WTC11 (cell line): ENCODE results near the gene ZNF254. TPM values are rescaled to one million over a fixed set of nuclear protein-coding genes. Genes with fewer than 3 reads are reported as not detected.

Experiments used
- ATAC-seq: fragments of 200-7000 bp; cut with Tn5 transposase; 2 replicates; pipeline ENCODE4 v1.10.0; 2021; ENCODE audit warnings: mild to moderate bottlenecking, moderate library complexity
- CTCF ChIA-PET: fragments of 300-600 bp; sonication (Branson Sonifier 250); formaldehyde crosslinking; loops from one replicate; lab custom pipeline; 2021; ENCODE audit warnings: antibody characterized with exemption; lab: Charles Lee
- POLR2A ChIA-PET: fragments of 350-600 bp; sonication (Branson Sonifier 250); formaldehyde crosslinking; loops from one replicate; lab custom pipeline; 2021; ENCODE audit warnings: antibody characterized with exemption; lab: Charles Lee
- DNase-seq: peaks from one replicate; pipeline ENCODE4 v3.0.0; 2021; ENCODE audit warnings: low spot score
- H3K27ac Mint-ChIP-seq: 2 replicates; pipeline ENCODE4 v1.8.0; 2021; ENCODE audit warnings: mixed read lengths
- H3K27me3 Mint-ChIP-seq: 2 replicates; pipeline ENCODE4 v1.8.0; 2021; ENCODE audit warnings: low read depth, mild to moderate bottlenecking, moderate library complexity, mixed read lengths
- H3K36me3 Mint-ChIP-seq: 2 replicates; pipeline ENCODE4 v1.8.0; 2021; ENCODE audit warnings: mixed read lengths
- H3K4me1 Mint-ChIP-seq: 2 replicates; pipeline ENCODE4 v1.8.0; 2022; ENCODE audit warnings: mixed read lengths
- H3K4me3 Mint-ChIP-seq: 2 replicates; pipeline ENCODE4 v1.8.0; 2021; ENCODE audit warnings: mild to moderate bottlenecking, moderate library complexity, mixed read lengths
- H3K9me3 Mint-ChIP-seq: 2 replicates; pipeline ENCODE4 v1.8.0; 2021; ENCODE audit warnings: mixed read lengths
- AFF4 ChIP-seq: sonication (generic); formaldehyde crosslinking; IDR thresholded peaks from 2 replicates; pipeline ENCODE4 v1.8.1; 2023; ENCODE audit warnings: mild to moderate bottlenecking, missing genetic modification reagents, borderline replicate concordance
- E2F1 ChIP-seq: sonication (generic); formaldehyde crosslinking; IDR thresholded peaks from 2 replicates; pipeline ENCODE4 v1.8.0; 2022; ENCODE audit warnings: mild to moderate bottlenecking, missing genetic modification reagents
- E2F4 ChIP-seq: sonication (generic); formaldehyde crosslinking; IDR thresholded peaks from 2 replicates; pipeline ENCODE4 v1.8.1; 2022; ENCODE audit warnings: low read depth, mild to moderate bottlenecking, moderate library complexity, missing genetic modification reagents, borderline replicate concordance
- FOXK1 ChIP-seq: sonication (generic); formaldehyde crosslinking; IDR thresholded peaks from 2 replicates; pipeline ENCODE4 v1.8.0; 2022; ENCODE audit warnings: mild to moderate bottlenecking, moderate library complexity, missing genetic modification reagents
- GABPB1 ChIP-seq: sonication (generic); formaldehyde crosslinking; IDR thresholded peaks from 2 replicates; pipeline ENCODE4 v1.8.1; 2023; ENCODE audit warnings: mild to moderate bottlenecking, missing genetic modification reagents
- HMGA2 ChIP-seq: fragments of 250-450 bp; sonication (Bioruptor Pico); IDR thresholded peaks from 2 replicates; pipeline ENCODE4 v1.4.0; 2021; ENCODE audit warnings: mild to moderate bottlenecking, moderate library complexity
- JAZF1 ChIP-seq: fragments of 250-450 bp; sonication (Bioruptor Pico); IDR thresholded peaks from 2 replicates; pipeline ENCODE4 v1.9.0; 2021; ENCODE audit warnings: moderate library complexity, mild to moderate bottlenecking, inconsistent platforms
- MAX ChIP-seq: sonication (generic); formaldehyde crosslinking; IDR thresholded peaks from 2 replicates; pipeline ENCODE4 v1.8.0; 2022; ENCODE audit warnings: mild to moderate bottlenecking, missing genetic modification reagents
- NFE2L1 ChIP-seq: sonication (generic); formaldehyde crosslinking; IDR thresholded peaks from 2 replicates; pipeline ENCODE4 v1.8.1; 2023; ENCODE audit warnings: missing genetic modification reagents
- PRDM15 ChIP-seq: sonication (generic); formaldehyde crosslinking; IDR thresholded peaks from 2 replicates; pipeline ENCODE4 v1.8.0; 2022; ENCODE audit warnings: missing genetic modification reagents
- PREB ChIP-seq: sonication (generic); formaldehyde crosslinking; IDR thresholded peaks from 2 replicates; pipeline ENCODE4 v1.8.1; 2022; ENCODE audit warnings: mild to moderate bottlenecking, missing genetic modification reagents, moderate library complexity, borderline replicate concordance
- ZNF219 ChIP-seq: sonication (generic); formaldehyde crosslinking; IDR thresholded peaks from 2 replicates; pipeline ENCODE4 v1.8.0; 2023; ENCODE audit warnings: missing genetic modification reagents, mild to moderate bottlenecking, borderline replicate concordance
- ZNF425 ChIP-seq: fragments of 250-450 bp; sonication (Bioruptor Pico); conservative IDR thresholded peaks from 2 replicates; pipeline ENCODE4 v1.9.0; 2021; ENCODE audit warnings: mild to moderate bottlenecking
- ZSCAN18 ChIP-seq: fragments of 250-450 bp; sonication (Bioruptor Pico); IDR thresholded peaks from 2 replicates; pipeline ENCODE4 v2.1.2; 2022; ENCODE audit warnings: mild to moderate bottlenecking, moderate library complexity
- total RNA-seq: library from RNA; stranded (reverse); gene quantifications from 3 replicates; pipeline ENCODE4 v1.2.3, GENCODE V29; 2021

ZNF254 gene
- total RNA-seq, 1 experiment from 2014 or later: 34.5 TPM

GRCh38 chr19:24054044-24054935 is 32.7 kb upstream of the ZNF254 start:
- H3K4me3 Mint-ChIP-seq: no peak overlapping the region
- H3K4me1 Mint-ChIP-seq: no peaks in the 10 kb centered on the region
- CTCF ChIA-PET: no interaction called here
- TF ChIP-seq ZSCAN18: no peak
- TF ChIP-seq PRDM15 (CRISPR knock-in tag): no peak
- no peak for TF ChIP-seq ZNF425
- TF ChIP-seq HMGA2 (CRISPR knock-in tag): no peak
- TF ChIP-seq NFE2L1 (CRISPR knock-in tag): no peak
- no peak for TF ChIP-seq FOXK1
- TF ChIP-seq MAX: no peak
- TF ChIP-seq ZNF219 (CRISPR knock-in tag): no peak
- no peaks in the 10 kb centered on the region for H3K27me3 Mint-ChIP-seq
- no peaks in the 10 kb centered on the region for H3K9me3 Mint-ChIP-seq
- POLR2A ChIA-PET: no interaction called here
- DNase-seq (no peak), ATAC-seq (no peak)
- H3K27ac Mint-ChIP-seq: no peak overlapping the region
- peaks cover 86% of the 10 kb centered on the region for H3K36me3 Mint-ChIP-seq

- DNase-seq: no peak
- Mint-ChIP-seq H3K4me3 (no peak overlapping the region), H3K27ac (no peak overlapping the region), H3K36me3 (peaks cover 87% of the 10 kb centered on the region), H3K27me3 (no peaks in the 10 kb centered on the region), H3K4me1 (no peaks in the 10 kb centered on the region), H3K9me3 (no peaks in the 10 kb centered on the region)
- CTCF ChIA-PET: no interaction called here
- ATAC-seq: no peak
- POLR2A ChIA-PET: no interaction called here
- TF ChIP-seq PREB: no peak
- no peak for TF ChIP-seq GABPB1 (CRISPR knock-in tag)
- TF ChIP-seq E2F4: no peak
- TF ChIP-seq E2F1 (CRISPR knock-in tag): no peak
- TF ChIP-seq JAZF1: no peak
- TF ChIP-seq AFF4 (CRISPR knock-in tag): no peak
Measured at GRCh38 chr19:24055548-24055947, 31.4 kb upstream of the ZNF254 start.
